Activated CD4-positive, alpha-beta T cell treated with anti-CD3 and anti-CD28 coated beads for 36 hours (primary cell): ENCODE results near the gene C1QTNF8. TPM values are rescaled to one million over a fixed set of nuclear protein-coding genes. Genes with fewer than 3 reads are reported as not detected.
"Not testable (repeated sequence)": the region's sequence is repeated elsewhere in the genome, so short reads cannot be mapped to it uniquely, and the experiment has no call there.

Source experiments
- ATAC-seq: fragments of 200-7000 bp; cut with Tn5 transposase; one replicate; pipeline ENCODE4 v1.10.0; 2021; ENCODE audit warnings: mild to moderate bottlenecking, moderate library complexity
- CTCF ChIA-PET: fragments of 350-600 bp; sonication (Branson Sonifier 250); formaldehyde crosslinking; loops from one replicate; lab custom pipeline; 2021; ENCODE audit warnings: antibody characterized with exemption; lab: Charles Lee
- POLR2A ChIA-PET: fragments of 350-600 bp; sonication (Branson Sonifier 250); formaldehyde crosslinking; loops from one replicate; lab custom pipeline; 2021; ENCODE audit warnings: antibody characterized with exemption, inconsistent platforms; lab: Charles Lee
- DNase-seq: peaks from one replicate; pipeline ENCODE4 v3.0.0-alpha.2; 2020
- H3K27ac Mint-ChIP-seq: one replicate; pipeline ENCODE4 v1.8.0; 2021; ENCODE audit warnings: mixed read lengths
- H3K27me3 Mint-ChIP-seq: one replicate; pipeline ENCODE4 v1.8.0; 2021; ENCODE audit warnings: mixed read lengths
- H3K36me3 Mint-ChIP-seq: one replicate; pipeline ENCODE4 v1.8.0; 2021; ENCODE audit warnings: low read depth, mixed read lengths
- H3K4me1 Mint-ChIP-seq: one replicate; pipeline ENCODE4 v1.8.0; 2021; ENCODE audit warnings: mixed read lengths
- H3K4me3 Mint-ChIP-seq: one replicate; pipeline ENCODE4 v1.8.0; 2021; ENCODE audit warnings: mild to moderate bottlenecking, moderate library complexity, mixed read lengths
- H3K9me3 Mint-ChIP-seq: one replicate; pipeline ENCODE4 v1.8.0; 2021; ENCODE audit warnings: low read depth, mixed read lengths
- intact Hi-C, 2 experiments: fragments of 100-400 bp; cut with DNase I in 1 of 2; cut with micrococcal nuclease in 1 of 2; formaldehyde crosslinking; loops; one replicate each; pipeline versions ENCODE4 v1.14.2 to v1.15.1; 2022 to 2024; cut with DNase I, micrococcal nuclease
- total RNA-seq, 2 experiments: library from RNA; stranded (reverse); gene quantifications; one replicate each; pipeline ENCODE4 v1.2.3, GENCODE V29; 2021

Gene C1QTNF8
- total RNA-seq, 2 experiments from 2014 or later, result not detected

DNA sequence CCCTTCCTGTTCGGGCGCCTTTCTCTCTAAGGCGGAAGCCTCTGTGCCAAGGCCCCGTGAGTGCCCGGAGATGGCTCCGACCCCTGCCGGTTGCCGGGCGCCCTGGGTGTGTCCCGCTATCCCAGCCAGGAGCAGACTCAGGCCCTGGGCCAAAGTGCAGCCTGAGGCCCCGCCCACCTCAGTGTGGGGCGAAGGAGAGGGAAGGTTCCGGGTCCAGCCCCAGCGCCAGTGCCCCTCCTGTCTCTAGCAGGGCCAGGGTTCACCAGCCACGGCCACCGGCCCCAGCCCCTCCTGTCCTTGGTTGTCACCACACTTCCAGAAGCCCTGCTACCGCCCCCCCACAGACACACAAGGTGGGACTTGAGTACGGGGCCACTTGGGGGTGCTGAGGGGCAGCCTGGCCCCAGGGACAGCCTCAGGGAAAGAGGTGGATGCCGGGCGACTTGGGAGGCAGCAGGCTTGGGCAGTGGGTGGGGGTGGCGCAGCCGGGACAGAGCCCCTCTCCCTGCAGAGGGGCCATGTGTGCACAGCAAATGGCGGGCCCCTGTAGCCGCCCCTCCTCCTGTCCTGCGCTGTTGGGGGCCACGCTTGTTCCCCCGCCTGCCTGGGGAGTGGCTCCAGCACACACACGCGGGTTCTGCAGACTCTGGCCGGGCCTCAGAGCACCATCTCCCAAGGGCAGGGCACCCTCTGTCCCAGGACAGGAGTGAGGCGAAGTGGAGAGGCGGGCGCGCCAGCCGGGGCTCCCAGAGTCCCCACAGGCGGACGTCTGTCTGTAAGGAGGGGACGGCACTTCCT is 6.0 kb downstream of the C1QTNF8 start:
- no peaks in the 10 kb centered on the region for H3K36me3 Mint-ChIP-seq
- no peaks in the 10 kb centered on the region for H3K4me1 Mint-ChIP-seq
- peaks cover 7% of the 10 kb centered on the region for H3K9me3 Mint-ChIP-seq
- peaks cover 12% of the 10 kb centered on the region for H3K27me3 Mint-ChIP-seq
- no peak overlapping the region for H3K27ac Mint-ChIP-seq
- H3K4me3 Mint-ChIP-seq, result no peak overlapping the region
- no peak for ATAC-seq
- POLR2A ChIA-PET, result no interaction called here
- CTCF ChIA-PET, result no interaction called here
- no peak for DNase-seq
- intact Hi-C loops, result no loop called here

DNA sequence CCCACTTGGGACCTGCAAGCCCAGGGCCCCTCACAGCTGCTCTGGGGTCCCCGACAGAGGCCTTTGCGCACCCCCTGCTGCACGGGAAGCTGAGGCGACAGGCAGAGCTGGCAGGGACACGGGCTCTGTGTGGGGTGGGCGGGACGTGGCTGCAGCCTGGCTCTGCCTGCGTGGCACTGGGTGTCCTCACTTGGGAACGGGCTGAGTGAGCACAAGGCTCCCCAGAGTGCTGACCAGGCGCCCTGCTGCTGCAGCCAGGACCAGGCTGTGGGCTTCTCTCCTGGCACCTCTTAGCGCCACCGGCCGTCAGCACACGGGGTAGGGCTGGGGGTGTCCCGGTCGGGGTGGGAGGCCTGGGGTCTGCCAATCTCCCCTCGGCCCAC is 6.6 kb downstream of the C1QTNF8 start:
- Mint-ChIP-seq H3K27ac (no peak overlapping the region), H3K4me1 (no peaks in the 10 kb centered on the region), H3K27me3 (peaks cover 14% of the 10 kb centered on the region), H3K9me3 (peaks cover 9% of the 10 kb centered on the region), H3K36me3 (no peaks in the 10 kb centered on the region), H3K4me3 (no peak overlapping the region)
- DNase-seq (no peak), ATAC-seq (no peak)
- POLR2A ChIA-PET, result no interaction called here
- intact Hi-C loops, result no loop called here
- CTCF ChIA-PET, result no interaction called here

DNA sequence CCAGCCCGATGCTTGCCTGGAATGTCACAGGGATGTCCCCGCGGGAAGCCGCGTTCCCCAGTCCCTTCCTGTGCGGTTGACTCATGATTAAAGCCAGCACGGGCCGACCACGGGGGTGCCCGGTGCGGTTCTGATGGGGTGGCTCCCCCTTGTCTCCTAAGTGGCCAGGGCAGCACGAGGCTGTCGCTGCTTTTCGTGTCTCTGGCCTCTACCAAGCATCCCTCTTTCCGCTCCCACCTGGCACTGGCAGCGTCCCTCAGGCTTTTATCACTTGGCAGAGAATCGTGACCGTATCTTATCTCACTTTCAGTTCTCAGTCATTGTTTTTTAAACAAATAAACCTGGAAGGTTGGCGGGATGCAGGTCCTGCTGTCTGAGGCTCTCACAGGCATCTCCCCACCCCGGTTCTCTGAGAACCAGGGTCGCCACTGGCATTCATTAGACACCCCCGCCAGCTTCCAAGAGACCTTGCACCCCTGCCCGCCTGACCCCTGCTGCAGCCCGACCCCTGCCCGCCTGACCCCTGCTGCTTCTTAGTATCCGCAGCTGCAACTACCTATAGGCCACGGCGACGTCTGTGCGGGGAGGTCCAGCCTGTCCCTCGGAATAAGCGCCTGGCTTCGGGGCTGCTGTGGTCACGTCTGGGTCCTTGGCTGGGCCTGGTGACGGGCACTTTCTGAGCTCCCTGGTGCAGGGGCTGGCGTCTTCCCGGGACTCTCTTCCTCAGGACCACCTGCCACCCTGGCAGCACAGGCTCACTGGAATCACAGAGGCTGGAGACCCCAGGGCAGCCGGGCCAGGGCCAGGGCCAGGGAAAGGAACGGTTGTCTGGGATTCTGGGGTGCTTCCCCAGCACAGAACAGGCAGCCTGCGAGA is 7.5 kb downstream of the C1QTNF8 start:
- H3K27me3 Mint-ChIP-seq, result peaks cover 16% of the 10 kb centered on the region
- POLR2A ChIA-PET, result no interaction called here
- H3K27ac Mint-ChIP-seq, result no peak overlapping the region

DNA sequence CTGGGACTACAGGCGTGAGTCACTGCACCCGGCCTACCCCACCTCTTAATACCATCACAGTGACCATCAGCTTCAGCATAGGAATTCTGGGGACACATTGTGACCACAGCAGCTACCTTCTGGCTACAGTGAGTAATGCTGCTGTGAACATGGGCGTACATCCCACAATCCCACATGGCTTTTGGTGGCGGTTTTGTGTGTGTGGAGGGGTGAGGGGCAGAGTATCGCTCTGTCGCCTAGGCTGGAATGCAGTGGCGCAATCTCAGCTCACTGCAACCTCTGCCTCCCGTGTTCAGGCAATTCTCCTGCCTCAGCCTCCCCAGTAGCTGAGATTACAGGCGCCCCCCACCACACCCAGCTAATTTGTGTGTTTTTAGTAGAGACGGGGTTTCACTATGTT is 9.6 kb downstream of the C1QTNF8 start:
- CTCF ChIA-PET, DNase-seq, intact Hi-C loops, H3K9me3 Mint-ChIP-seq, H3K4me1 Mint-ChIP-seq, H3K36me3 Mint-ChIP-seq, H3K4me3 Mint-ChIP-seq, ATAC-seq, H3K27ac Mint-ChIP-seq: not testable (repeated sequence)
- POLR2A ChIA-PET, result interaction anchor here (0.6 kb wide), 1 partner anchor 337 kb away, joined by 3 read pairs; no protein-coding TSS in a partner anchor
- peaks cover 24% of the 10 kb centered on the region for H3K27me3 Mint-ChIP-seq

More for the DNA sequence above, 7.5 kb downstream of the C1QTNF8 start:
- H3K36me3 Mint-ChIP-seq, result no peaks in the 10 kb centered on the region
- H3K4me3 Mint-ChIP-seq, result no peak overlapping the region
- DNase-seq (no peak), ATAC-seq (no peak)
- intact Hi-C loops, result no loop called here
- H3K4me1 Mint-ChIP-seq, result no peaks in the 10 kb centered on the region
- CTCF ChIA-PET, result no interaction called here
- peaks cover 9% of the 10 kb centered on the region for H3K9me3 Mint-ChIP-seq

DNA sequence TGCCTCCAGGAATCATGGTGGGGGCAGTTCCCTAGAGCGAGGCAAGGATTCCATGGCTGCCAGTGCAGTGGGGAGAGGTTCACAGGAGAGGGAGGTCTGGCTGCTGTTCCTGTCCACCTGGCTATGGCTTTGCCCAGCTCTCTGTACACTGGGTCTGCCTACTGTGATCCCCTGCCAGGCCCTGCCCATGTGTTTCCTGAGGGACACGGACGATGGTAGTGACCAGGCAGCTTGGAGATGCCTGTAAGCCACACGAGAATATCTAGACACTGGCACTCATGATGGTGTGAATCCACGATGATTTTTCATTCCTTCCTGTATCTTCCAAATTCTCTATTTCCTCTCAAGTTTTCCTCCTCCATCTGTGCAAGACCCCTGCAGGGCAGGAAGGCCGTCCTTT is 11.1 kb downstream of the C1QTNF8 start:
- H3K27me3 Mint-ChIP-seq, result peaks cover 24% of the 10 kb centered on the region
- H3K4me3 Mint-ChIP-seq, result no peak overlapping the region
- ATAC-seq (no peak), DNase-seq (no peak)
- no peaks in the 10 kb centered on the region for H3K36me3 Mint-ChIP-seq
- H3K27ac Mint-ChIP-seq, result no peak overlapping the region
- intact Hi-C loops, result no loop called here
- H3K4me1 Mint-ChIP-seq, result no peaks in the 10 kb centered on the region
- POLR2A ChIA-PET, result no interaction called here
- CTCF ChIA-PET, result no interaction called here
- H3K9me3 Mint-ChIP-seq, result peaks cover 9% of the 10 kb centered on the region

DNA sequence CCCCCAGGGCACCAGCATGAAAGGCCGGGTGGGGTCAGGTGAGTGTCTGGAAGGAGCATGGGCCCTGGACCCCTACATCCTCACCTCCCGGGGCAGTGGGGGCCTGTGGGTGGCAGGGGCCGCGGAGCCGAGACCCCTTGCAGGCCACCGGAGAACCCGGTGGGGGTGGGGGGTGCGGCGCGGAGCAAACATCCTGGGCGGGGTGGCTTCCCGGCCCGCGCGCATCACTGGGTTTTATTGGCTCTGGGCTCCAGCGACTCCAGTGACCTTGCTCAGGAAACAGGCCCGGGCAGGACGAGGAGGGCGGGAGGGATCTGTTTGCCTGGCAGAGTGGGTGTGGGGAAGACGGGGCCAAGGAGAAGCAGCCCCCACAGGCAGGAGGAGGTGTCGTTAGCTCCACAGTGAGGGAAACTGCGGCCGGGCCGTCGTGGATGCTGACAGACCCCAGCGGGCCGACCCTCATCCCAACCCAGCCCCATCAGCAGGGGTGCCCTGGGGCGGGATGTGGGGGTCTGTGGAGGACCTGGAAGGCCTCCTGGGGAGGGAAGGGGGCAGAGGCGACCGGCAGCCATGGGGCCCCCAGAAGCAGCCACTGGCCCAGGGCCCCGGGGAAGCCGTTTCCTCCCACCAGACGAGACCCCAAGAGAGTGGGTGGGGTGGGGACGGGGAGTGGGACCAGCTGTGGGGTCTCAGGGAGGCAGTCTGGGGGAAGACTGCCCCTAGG is 12.9 kb downstream of the C1QTNF8 start:
- no peaks in the 10 kb centered on the region for H3K4me1 Mint-ChIP-seq
- no peak for DNase-seq
- H3K36me3 Mint-ChIP-seq, result no peaks in the 10 kb centered on the region
- H3K9me3 Mint-ChIP-seq, result peaks cover 9% of the 10 kb centered on the region
- H3K27me3 Mint-ChIP-seq, result peaks cover 22% of the 10 kb centered on the region
- no peak for ATAC-seq
- intact Hi-C loops, result no loop called here
- ChIA-PET CTCF (no interaction called here), POLR2A (no interaction called here)
- H3K4me3 Mint-ChIP-seq, result no peak overlapping the region
- no peak overlapping the region for H3K27ac Mint-ChIP-seq

DNA sequence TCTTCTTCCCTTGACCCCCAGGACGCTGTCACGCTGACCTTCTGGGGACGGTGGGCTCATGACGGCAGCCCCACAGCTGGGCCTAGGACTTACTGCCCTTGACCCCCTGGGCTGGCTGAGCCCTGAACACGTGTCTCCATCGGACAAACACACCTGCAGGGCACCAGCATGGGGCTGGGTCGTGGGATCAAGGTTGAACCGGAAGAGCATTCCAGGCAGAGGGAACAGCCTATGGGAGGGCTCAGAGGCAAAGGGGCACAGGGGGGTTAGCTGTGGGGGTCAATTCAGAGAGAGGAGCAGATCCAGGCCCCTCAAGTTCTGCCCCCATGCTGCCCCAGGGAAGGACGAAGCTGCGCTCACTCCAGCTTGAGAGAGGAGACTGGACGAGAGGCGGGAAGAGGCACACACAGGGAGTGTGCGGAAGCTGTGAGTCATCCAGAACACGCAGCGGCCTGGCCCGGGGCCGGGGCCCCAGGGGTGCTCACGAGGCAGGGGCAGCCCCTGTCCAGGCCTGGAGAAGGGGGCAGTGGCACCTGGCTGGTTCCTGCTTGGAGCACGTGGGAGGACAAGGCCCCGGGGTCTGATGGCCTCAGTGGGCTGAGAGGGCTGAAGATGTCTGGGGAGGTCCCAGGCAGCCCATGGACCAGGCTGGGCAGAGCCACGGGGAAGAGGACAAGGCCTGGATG is 13.6 kb downstream of the C1QTNF8 start:
- peaks cover 9% of the 10 kb centered on the region for H3K9me3 Mint-ChIP-seq
- no peaks in the 10 kb centered on the region for H3K36me3 Mint-ChIP-seq
- CTCF ChIA-PET, result no interaction called here
- H3K4me1 Mint-ChIP-seq, result no peaks in the 10 kb centered on the region
- POLR2A ChIA-PET, result no interaction called here
- DNase-seq (no peak), ATAC-seq (no peak)
- H3K27ac Mint-ChIP-seq, result no peak overlapping the region
- no peak overlapping the region for H3K4me3 Mint-ChIP-seq
- intact Hi-C loops, result no loop called here
- H3K27me3 Mint-ChIP-seq, result peaks cover 21% of the 10 kb centered on the region

DNA sequence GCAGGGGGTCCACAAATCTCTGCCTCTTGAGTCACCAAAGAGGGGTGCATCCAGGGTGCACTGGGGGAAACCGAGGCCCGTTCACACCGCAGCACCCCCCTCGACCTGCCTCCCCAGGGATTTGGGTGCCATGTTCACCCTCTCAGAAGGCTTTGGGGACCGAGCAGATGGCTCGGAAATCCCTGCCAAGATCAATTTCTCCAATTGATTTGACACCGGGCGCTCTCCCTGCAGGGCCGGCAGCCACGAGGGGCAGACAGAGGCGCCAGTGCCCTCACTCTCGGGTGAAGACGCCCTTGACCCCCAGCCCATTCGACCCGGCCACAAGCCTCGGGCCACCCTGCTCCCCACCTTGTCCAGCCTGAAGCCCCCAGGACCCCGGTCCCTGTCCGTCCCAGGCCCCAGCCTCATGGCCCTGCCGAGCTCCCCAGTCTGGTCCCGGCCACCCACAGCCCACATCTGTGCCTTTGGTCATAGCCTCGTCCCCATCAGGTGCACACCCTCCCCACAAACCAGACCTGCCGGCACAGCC is 14.2 kb downstream of the C1QTNF8 start:
- Mint-ChIP-seq H3K36me3 (no peaks in the 10 kb centered on the region), H3K27me3 (peaks cover 20% of the 10 kb centered on the region), H3K9me3 (peaks cover 9% of the 10 kb centered on the region), H3K4me3 (no peak overlapping the region), H3K27ac (no peak overlapping the region), H3K4me1 (no peaks in the 10 kb centered on the region)
- no peak for ATAC-seq
- ChIA-PET CTCF (no interaction called here), POLR2A (no interaction called here)
- no peak for DNase-seq
- intact Hi-C loops, result no loop called here

DNA sequence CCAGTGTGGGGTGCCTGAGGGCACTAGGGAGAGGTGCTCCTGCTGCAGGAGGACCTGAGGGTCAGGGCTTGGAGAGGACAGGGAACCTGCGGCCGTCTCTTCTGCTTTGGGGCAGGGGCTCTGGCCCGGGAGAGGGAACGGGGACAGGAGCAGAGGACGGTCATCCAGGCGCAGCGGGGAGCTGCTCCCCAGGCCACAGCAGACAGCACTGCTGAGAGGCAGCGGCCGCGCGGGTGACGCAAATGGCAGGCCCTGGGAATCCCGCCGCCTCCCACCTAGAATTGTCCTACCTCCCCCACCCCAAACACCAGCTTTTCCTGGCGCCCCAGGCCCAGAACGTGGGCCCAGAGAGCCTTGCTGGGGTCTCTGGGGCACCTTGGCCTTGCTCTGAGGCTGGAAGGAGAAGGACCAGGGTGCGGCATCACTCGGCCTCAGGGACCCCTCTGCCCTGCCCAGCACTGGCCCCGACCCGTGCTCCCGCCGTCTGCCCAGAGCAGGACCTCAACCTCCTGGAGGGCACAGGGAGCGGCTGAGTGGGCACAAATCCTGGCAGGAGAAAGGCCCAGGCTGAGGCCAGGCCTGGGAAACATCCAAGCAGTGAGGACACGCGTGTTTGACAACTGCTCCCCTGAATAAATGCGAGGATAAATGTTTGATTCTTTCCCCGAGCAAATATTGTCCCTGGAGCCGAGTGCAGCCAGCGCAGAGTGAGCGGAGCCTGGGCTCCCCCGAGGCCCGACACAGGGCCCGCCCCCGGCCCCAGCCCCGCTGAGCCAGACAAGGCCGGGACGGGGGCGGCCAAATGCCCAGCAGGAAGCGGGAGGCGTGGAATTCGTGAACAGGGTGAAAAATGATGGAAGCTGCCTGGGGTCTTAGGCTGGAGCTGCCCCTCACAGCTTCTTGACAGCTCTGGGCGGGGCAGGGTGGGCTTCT is 15.0 kb downstream of the C1QTNF8 start:
- no peak for DNase-seq
- Mint-ChIP-seq H3K4me1 (no peaks in the 10 kb centered on the region), H3K36me3 (no peaks in the 10 kb centered on the region), H3K27ac (no peak overlapping the region), H3K27me3 (peaks cover 20% of the 10 kb centered on the region), H3K9me3 (peaks cover 9% of the 10 kb centered on the region), H3K4me3 (no peak overlapping the region)
- POLR2A ChIA-PET, result no interaction called here
- ATAC-seq, result no peak
- intact Hi-C loops, result no loop called here
- CTCF ChIA-PET, result interaction anchor here (0.6 kb wide), 1 partner anchor 277 kb away, joined by 3 read pairs; no protein-coding TSS in a partner anchor

DNA sequence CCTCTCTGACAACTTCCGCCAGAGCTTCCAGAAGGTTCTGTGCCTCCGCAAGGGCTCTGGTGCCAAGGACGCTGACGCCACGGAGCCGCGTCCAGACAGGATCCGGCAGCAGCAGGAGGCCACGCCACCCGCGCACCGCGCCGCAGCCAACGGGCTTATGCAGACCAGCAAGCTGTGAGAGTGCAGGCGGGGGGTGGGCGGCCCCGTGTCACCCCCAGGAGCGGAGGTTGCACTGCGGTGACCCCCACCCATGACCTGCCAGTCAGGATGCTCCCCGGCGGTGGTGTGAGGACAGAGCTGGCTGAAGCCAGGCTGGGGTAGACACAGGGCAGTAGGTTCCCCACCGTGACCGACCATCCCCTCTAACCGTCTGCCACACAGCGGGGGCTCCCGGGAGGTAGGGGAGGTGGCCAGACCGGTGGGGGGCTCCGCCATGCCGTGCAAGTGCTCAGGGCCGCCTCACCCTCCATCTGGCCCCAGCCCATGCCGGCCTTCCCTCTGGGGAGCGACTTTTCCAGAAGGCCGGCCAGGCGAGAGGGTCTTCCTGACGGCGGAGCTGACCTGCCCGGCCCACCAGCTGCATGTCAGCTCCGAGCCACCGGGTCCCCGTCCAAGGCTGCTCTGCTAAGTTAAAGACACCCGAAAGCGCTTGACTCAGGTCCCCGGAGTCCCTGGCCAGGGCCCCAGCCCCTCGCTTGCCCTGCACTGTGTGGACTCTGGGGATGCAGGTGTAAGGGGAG is 16.1 kb downstream of the C1QTNF8 start:
- DNase-seq, result no peak
- no peaks in the 10 kb centered on the region for H3K4me1 Mint-ChIP-seq
- H3K9me3 Mint-ChIP-seq, result peaks cover under 1% of the 10 kb centered on the region
- peaks cover 12% of the 10 kb centered on the region for H3K27me3 Mint-ChIP-seq
- intact Hi-C loops, result no loop called here
- no peaks in the 10 kb centered on the region for H3K36me3 Mint-ChIP-seq
- H3K27ac Mint-ChIP-seq, result no peak overlapping the region
- CTCF ChIA-PET, result no interaction called here
- H3K4me3 Mint-ChIP-seq, result no peak overlapping the region
- ATAC-seq, result no peak
- POLR2A ChIA-PET, result no interaction called here
